IPS-18c (cell line): Measurements from ENCODE around the gene CACTIN.
A peak's percentile ranks its signal among the peaks of the same experiment; 100 is the strongest.
"Not testable (repeated sequence)": the region's sequence is repeated elsewhere in the genome, so short reads cannot be mapped to it uniquely, and the experiment has no call there.

Experiments
- H3K4me3 ChIP-seq: 2 replicates; pipeline ENCODE4 v1.7.0; 2013; ENCODE audit warnings: low read depth, mild to moderate bottlenecking, low read length, moderate library complexity; ENCODE audit not compliant: insufficient read depth
- H3K9me3 ChIP-seq: one replicate; pipeline ENCODE4 v1.6.1; 2013; ENCODE audit warnings: mild to moderate bottlenecking, low read length, moderate library complexity; ENCODE audit not compliant: control insufficient read depth, insufficient read depth

Gene CACTIN

GRCh38 chr19:3626473-3627350, at the start of gene CACTIN:
CACTIN (minus strand) TSS chr19:3626790; CDS start chr19:3626762, 28 bp downstream.
- Histone ChIP-seq H3K9me3 (peaks cover 2% of the 10 kb centered on the region), H3K4me3 (peak within 1 kb of the TSS; percentile 94)

- Histone ChIP-seq H3K4me3 (no peak overlapping the region), H3K9me3 (no peaks in the 10 kb centered on the region)
These were observed 48.4 kb upstream of the CACTIN start for GRCh38 chr19:3674784-3675543.

GRCh38 chr19:3673506-3674439, 47.2 kb upstream of the CACTIN start:
- Histone ChIP-seq H3K9me3 (no peaks in the 10 kb centered on the region), H3K4me3 (no peak overlapping the region)

GRCh38 chr19:3672993-3673392, 46.4 kb upstream of the CACTIN start:
- no peak overlapping the region for H3K4me3 ChIP-seq
- H3K9me3 ChIP-seq = no peaks in the 10 kb centered on the region

- H3K9me3 ChIP-seq = no peaks in the 10 kb centered on the region
- H3K4me3 ChIP-seq = no peak overlapping the region
These were observed 46.0 kb upstream of the CACTIN start for GRCh38 chr19:3672575-3672948.

- Histone ChIP-seq H3K9me3 (no peaks in the 10 kb centered on the region), H3K4me3 (no peak overlapping the region)
These were observed 45.3 kb upstream of the CACTIN start for GRCh38 chr19:3671680-3672574.

- no peak overlapping the region for H3K4me3 ChIP-seq
These were observed 44.4 kb upstream of the CACTIN start for GRCh38 chr19:3670796-3671679.

GRCh38 chr19:3669947-3670795, 43.6 kb upstream of the CACTIN start:
- Histone ChIP-seq H3K4me3 (no peak overlapping the region), H3K9me3 (no peaks in the 10 kb centered on the region)

More at GRCh38 chr19:3670796-3671679, 44.4 kb upstream of the CACTIN start:
- H3K9me3 ChIP-seq = no peaks in the 10 kb centered on the region

- H3K4me3 ChIP-seq = no peak overlapping the region
These were observed 42.7 kb upstream of the CACTIN start for GRCh38 chr19:3669082-3669946.

GRCh38 chr19:3668331-3669081, 41.9 kb upstream of the CACTIN start:
- Histone ChIP-seq H3K9me3 (no peaks in the 10 kb centered on the region), H3K4me3 (no peak overlapping the region)

More at GRCh38 chr19:3669082-3669946, 42.7 kb upstream of the CACTIN start:
- no peaks in the 10 kb centered on the region for H3K9me3 ChIP-seq

- Histone ChIP-seq H3K9me3 (no peaks in the 10 kb centered on the region), H3K4me3 (no peak overlapping the region)
These were observed 41.2 kb upstream of the CACTIN start for GRCh38 chr19:3667766-3668165.

GRCh38 chr19:3667037-3667638, 40.5 kb upstream of the CACTIN start:
- Histone ChIP-seq H3K9me3 (no peaks in the 10 kb centered on the region), H3K4me3 (no peak overlapping the region)

GRCh38 chr19:3666545-3666856, 39.9 kb upstream of the CACTIN start:
- H3K9me3 ChIP-seq, H3K4me3 ChIP-seq: not testable (repeated sequence)
